SJSA1 (cell line): ENCODE data around the gene CCND2. TPM values are rescaled to one million over a fixed set of nuclear protein-coding genes. Genes with fewer than 3 reads are reported as not detected.

ENCODE experiments used
- DNase-seq, 2 experiments: peaks; one replicate each; pipeline ENCODE4 v3.0.0-alpha.2; 2015 to 2020; ENCODE audit warnings: low spot score in 2 of 2, low read depth in 1 of 2
- H3K27ac ChIP-seq: fragments of 250-450 bp; sonication (Bioruptor Pico); 2 replicates; pipeline ENCODE4 v1.5.1; 2020; ENCODE audit warnings: mild to moderate bottlenecking, moderate library complexity
- H3K27me3 ChIP-seq: fragments of 250-450 bp; sonication (Bioruptor Pico); replicated peaks from 2 replicates; pipeline ENCODE4 v1.5.1; 2020; ENCODE audit warnings: mild to moderate bottlenecking, moderate library complexity
- H3K36me3 ChIP-seq: fragments of 250-450 bp; sonication (Bioruptor Pico); 2 replicates; pipeline ENCODE4 v1.5.1; 2020; ENCODE audit warnings: mild to moderate bottlenecking
- H3K4me1 ChIP-seq: fragments of 250-450 bp; sonication (Bioruptor Pico); replicated peaks from 2 replicates; pipeline ENCODE4 v1.6.1; 2021; ENCODE audit warnings: mild to moderate bottlenecking
- H3K4me3 ChIP-seq: fragments of 250-450 bp; sonication (Bioruptor Pico); 2 replicates; pipeline ENCODE4 v1.5.1; 2020; ENCODE audit warnings: mild to moderate bottlenecking
- H3K9me3 ChIP-seq: fragments of 250-450 bp; sonication (Bioruptor Pico); replicated peaks from 2 replicates; pipeline ENCODE4 v1.5.1; 2020; ENCODE audit warnings: mild to moderate bottlenecking
- total RNA-seq: library from RNA; depleted of rRNA; stranded (reverse); fragments of >200 nt; shearing (Covaris generic); gene quantifications from 2 replicates; pipeline ENCODE4 v1.2.3, GENCODE V29; 2014

The CCND2 gene
- total RNA-seq, 1 experiment from 2014 or later = 0.08 TPM

DNA sequence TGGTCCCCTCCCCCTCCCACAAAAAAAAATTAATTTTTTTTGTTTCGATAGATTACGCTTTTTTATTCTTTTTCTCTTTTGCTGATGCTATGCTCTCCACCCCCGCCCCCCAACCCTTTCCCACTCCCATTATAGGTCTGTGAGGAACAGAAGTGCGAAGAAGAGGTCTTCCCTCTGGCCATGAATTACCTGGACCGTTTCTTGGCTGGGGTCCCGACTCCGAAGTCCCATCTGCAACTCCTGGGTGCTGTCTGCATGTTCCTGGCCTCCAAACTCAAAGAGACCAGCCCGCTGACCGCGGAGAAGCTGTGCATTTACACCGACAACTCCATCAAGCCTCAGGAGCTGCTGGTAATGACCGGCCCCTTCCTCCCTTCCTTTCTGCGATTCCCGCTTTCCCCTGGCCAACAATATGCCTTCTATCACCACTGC lies 2.3 kb downstream of the CCND2 start:
- H3K4me1 ChIP-seq = peaks cover 23% of the 10 kb centered on the region
- H3K27me3 ChIP-seq = peaks cover 67% of the 10 kb centered on the region
- no peak overlapping the region for H3K4me3 ChIP-seq

GRCh38 chr12:4276524-4277204 lies 3.1 kb downstream of the CCND2 start:
- Histone ChIP-seq H3K4me3 (no peak overlapping the region), H3K36me3 (no peaks in the 10 kb centered on the region), H3K27ac (no peak overlapping the region), H3K27me3 (peaks cover 59% of the 10 kb centered on the region), H3K4me1 (peaks cover 23% of the 10 kb centered on the region), H3K9me3 (no peaks in the 10 kb centered on the region)
- DNase-seq = peak; percentile 77 to 84

More for the DNA sequence above, 2.3 kb downstream of the CCND2 start:
- no peak for DNase-seq
- Histone ChIP-seq H3K27ac (no peak overlapping the region), H3K9me3 (no peaks in the 10 kb centered on the region), H3K36me3 (no peaks in the 10 kb centered on the region)

DNA sequence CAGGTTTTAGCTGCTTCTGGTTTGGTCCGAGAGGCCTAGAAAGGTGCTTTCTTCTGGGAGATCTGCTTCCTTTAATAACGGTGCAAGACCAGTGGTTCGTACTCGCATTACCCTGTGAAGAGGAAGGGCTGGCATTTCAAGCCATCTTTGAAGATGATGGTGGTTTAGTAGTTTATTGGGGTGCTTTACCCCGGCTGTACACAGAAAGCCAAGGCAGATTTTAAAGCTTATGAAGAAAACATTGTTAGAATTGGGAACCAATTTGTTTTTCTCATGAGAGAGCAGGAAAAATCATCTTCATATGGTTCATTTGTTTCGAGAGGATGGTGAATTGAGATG lies 3.6 kb downstream of the CCND2 start:
- H3K36me3 ChIP-seq = no peaks in the 10 kb centered on the region
- H3K4me3 ChIP-seq = no peak overlapping the region
- peaks cover 22% of the 10 kb centered on the region for H3K4me1 ChIP-seq
- no peaks in the 10 kb centered on the region for H3K9me3 ChIP-seq
- no peak overlapping the region for H3K27ac ChIP-seq
- peaks cover 56% of the 10 kb centered on the region for H3K27me3 ChIP-seq
- DNase-seq = no peak

DNA sequence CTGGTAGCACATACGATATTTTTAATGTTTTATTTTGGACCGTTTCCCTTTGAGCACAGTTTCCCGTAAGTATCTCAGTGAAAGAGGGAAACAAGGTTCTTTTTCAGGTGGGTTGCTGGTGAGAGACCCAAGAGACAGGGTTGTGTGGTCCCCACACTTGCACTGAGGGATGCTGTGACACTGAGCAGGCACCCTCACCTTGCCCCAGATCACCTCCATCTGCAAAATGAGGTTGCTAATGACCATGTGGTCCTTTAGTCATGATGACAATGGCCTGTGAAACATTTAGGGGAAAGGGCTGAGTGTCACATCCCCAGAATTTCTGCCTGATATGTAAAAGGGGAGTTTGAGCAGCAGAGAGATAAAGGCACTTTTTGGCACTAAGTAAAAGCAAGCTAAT lies 4.3 kb downstream of the CCND2 start:
- Histone ChIP-seq H3K4me3 (no peak overlapping the region), H3K9me3 (no peaks in the 10 kb centered on the region), H3K36me3 (no peaks in the 10 kb centered on the region), H3K4me1 (peaks cover 16% of the 10 kb centered on the region), H3K27ac (no peak overlapping the region), H3K27me3 (peaks cover 49% of the 10 kb centered on the region)
- DNase-seq = no peak

DNA sequence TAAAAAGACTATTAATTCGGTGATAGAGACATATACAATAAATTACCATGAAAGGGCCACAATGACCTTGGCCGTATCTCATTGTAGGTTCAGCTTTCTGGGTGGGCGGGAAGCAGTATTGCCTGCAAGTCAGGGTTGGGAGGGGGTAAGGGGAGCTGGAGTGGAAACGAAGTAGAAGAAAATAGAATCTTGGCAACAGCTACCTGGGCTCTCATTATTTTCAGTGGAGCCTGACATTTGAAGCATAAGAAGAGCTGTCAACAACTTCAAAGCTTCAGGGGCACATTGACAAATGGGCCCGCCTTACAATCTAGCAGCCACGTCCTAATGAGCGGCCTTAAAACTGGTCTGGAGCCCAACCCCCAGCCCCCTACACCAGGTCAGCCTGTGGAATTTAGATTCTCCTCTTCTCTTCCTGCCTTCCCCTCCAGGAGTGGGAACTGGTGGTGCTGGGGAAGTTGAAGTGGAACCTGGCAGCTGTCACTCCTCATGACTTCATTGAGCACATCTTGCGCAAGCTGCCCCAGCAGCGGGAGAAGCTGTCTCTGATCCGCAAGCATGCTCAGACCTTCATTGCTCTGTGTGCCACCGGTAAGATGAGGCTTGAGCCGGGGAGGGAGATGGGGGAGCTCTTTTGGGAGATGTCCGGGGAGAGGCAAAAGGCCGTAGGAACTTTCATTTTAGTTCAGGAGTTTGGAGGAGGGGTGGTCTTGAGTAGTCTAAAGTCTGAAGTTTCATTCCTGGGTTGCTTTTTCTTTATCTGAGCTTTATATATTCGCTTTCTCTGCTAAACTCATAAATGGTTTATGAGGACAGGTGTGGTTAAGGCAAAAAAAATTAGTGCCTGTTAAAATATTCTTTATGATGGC lies 5.0 kb downstream of the CCND2 start:
- H3K27ac ChIP-seq = no peak overlapping the region
- H3K4me3 ChIP-seq = no peak overlapping the region
- peaks cover 42% of the 10 kb centered on the region for H3K27me3 ChIP-seq
- DNase-seq = no peak
- H3K9me3 ChIP-seq = no peaks in the 10 kb centered on the region
- H3K4me1 ChIP-seq = peaks cover 11% of the 10 kb centered on the region
- no peaks in the 10 kb centered on the region for H3K36me3 ChIP-seq

DNA sequence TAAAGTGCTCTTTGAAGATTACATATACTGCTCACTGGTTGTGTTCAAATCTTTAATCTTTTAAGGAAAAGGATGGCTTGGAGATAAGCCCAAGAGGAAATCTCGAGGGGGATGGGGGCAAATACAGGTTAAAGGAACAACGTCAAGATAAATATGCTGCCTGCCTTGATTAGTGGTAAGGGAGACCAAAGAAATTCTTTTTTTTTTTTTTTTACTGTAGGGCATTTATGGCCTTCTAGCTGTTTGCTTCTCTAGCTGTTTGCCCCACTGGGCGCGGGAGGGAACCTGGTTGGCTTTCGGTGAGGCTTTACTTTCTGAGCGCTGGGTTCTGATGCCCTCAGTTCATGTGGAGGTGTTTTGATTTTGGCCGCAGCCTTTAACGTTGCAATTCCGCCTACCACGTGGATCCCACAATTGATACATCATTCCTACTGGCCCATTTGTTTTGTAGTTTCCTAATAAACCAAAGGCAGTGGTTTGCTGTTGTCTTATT lies 5.7 kb downstream of the CCND2 start:
- DNase-seq = no peak
- Histone ChIP-seq H3K4me3 (no peak overlapping the region), H3K36me3 (no peaks in the 10 kb centered on the region), H3K9me3 (no peaks in the 10 kb centered on the region), H3K27me3 (peaks cover 35% of the 10 kb centered on the region), H3K4me1 (peaks cover 5% of the 10 kb centered on the region), H3K27ac (no peak overlapping the region)

GRCh38 chr12:4280351-4281163 lies 7.0 kb downstream of the CCND2 start:
- Histone ChIP-seq H3K27me3 (peaks cover 23% of the 10 kb centered on the region), H3K4me3 (no peak overlapping the region), H3K9me3 (no peaks in the 10 kb centered on the region), H3K27ac (no peak overlapping the region), H3K4me1 (no peaks in the 10 kb centered on the region), H3K36me3 (no peaks in the 10 kb centered on the region)
- no peak for DNase-seq

GRCh38 chr12:4281173-4281654 lies 7.7 kb downstream of the CCND2 start:
- H3K4me1 ChIP-seq = no peaks in the 10 kb centered on the region
- H3K27ac ChIP-seq = no peak overlapping the region
- no peaks in the 10 kb centered on the region for H3K9me3 ChIP-seq

DNA sequence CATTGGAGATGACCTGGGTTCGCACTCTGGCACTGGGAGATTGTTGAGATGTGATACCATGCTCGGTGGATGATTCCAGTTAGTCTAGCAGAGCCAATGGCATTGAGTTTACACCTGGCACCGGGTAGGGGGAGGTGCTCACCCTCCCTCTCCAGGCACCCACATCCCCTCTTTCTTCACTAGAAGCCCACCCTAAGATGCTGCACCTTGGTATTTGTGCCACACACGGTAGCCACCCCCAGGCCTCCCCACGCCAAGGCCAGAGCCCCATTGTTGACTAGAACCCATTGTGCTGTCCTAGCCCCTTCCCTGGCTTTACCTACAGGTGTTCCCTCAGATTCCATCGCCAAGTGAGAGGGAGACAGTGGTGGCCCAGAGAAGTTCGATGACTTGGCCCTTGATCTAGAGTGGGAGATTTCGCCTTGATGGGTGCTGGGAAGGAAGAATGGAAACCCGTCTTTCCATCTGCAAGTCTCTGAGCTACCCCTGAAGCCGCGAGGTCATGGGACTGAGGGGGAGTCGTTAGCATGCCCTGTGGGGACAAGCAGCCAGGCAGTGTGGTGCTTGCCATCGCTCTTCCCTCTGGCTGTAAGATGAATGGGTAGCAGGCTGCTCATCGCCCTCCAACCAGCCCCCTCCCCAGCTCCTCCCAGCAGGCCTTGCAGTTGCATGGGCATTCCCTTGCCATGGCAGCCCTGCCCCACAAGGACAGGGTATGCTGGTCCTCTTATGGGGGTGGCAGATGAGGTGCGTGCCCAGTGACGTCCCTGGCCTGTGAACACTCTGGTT lies 8.7 kb downstream of the CCND2 start:
- no peaks in the 10 kb centered on the region for H3K36me3 ChIP-seq
- no peak for DNase-seq
- H3K4me1 ChIP-seq = no peaks in the 10 kb centered on the region
- H3K27me3 ChIP-seq = peaks cover 7% of the 10 kb centered on the region
- H3K27ac ChIP-seq = no peak overlapping the region
- no peaks in the 10 kb centered on the region for H3K9me3 ChIP-seq
- no peak overlapping the region for H3K4me3 ChIP-seq

More at GRCh38 chr12:4281173-4281654, 7.7 kb downstream of the CCND2 start:
- no peaks in the 10 kb centered on the region for H3K36me3 ChIP-seq
- H3K27me3 ChIP-seq = peaks cover 17% of the 10 kb centered on the region
- no peak overlapping the region for H3K4me3 ChIP-seq
- no peak for DNase-seq

- H3K27me3 ChIP-seq = peaks cover 2% of the 10 kb centered on the region; the same call in 1 of the 2 replicates
- no peak overlapping the region for H3K4me3 ChIP-seq
- H3K4me1 ChIP-seq = no peaks in the 10 kb centered on the region
- no peak overlapping the region for H3K27ac ChIP-seq
- no peak for DNase-seq
- no peaks in the 10 kb centered on the region for H3K9me3 ChIP-seq
- no peaks in the 10 kb centered on the region for H3K36me3 ChIP-seq
These were observed 9.4 kb downstream of the CCND2 start for GRCh38 chr12:4282892-4283511.

DNA sequence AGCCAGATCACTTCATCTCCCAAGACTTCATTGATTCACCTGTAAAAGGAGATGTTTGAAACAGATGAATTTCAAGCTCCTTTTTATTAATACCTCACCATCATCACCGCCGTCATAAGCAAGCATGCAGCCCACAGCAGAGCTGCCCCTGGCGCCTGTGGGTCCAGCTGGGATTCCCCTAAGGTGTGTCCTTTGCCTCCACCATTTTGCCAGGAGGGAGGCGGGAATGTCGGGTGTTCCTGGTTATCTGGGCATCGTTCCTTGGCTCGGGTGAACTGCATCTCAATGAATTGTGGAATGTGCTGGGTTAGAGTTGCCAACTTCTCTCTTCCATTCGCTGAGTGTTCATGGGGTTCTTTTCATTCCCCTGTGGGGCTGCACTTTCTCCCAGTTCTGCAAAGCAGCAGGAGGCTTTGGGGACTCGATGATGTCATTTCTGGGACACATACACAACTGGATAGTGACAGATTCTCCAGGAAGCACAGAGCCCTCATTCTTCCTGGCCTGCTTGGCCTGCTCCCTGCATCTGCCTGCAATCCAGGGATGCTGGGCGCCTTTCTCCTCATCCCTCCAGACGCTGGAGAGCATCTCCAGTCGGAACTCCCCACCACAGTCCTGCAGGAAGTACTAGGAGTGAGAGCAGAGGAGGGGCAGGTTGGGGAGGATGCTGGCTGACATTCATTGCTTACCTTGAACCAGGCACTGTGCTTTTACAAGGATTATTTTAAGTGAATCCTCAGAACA lies 10.1 kb downstream of the CCND2 start:
- no peak overlapping the region for H3K27ac ChIP-seq
- no peaks in the 10 kb centered on the region for H3K9me3 ChIP-seq
- H3K36me3 ChIP-seq = no peaks in the 10 kb centered on the region
- H3K4me1 ChIP-seq = no peaks in the 10 kb centered on the region
- DNase-seq = no peak
- no peak overlapping the region for H3K4me3 ChIP-seq
- no peaks in the 10 kb centered on the region; the same call in 1 of the 2 replicates for H3K27me3 ChIP-seq

DNA sequence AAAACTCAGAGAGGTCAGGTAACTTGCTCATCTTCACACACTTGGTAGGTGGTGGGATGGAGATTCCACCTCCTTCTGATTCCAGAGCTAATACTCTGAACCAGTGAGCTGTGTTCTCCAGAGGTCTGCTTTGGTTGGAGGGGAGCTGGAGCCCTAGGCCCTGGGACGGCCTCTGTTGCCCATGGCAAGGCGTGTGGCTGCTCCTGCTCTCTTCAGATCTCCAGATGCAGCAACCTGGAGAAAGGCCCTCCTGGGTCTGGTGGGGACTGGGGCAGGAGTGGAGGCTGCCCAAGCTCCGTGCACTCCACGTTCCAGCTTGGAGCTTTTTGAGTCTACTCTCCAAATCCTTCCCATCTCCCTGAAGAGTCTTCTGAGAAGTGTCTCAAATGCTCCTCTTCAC lies 10.7 kb downstream of the CCND2 start:
- H3K9me3 ChIP-seq = no peaks in the 10 kb centered on the region
- no peak overlapping the region for H3K4me3 ChIP-seq
- no peak overlapping the region for H3K27ac ChIP-seq
- no peaks in the 10 kb centered on the region; the same call in 1 of the 2 replicates for H3K27me3 ChIP-seq
- DNase-seq = no peak
- no peaks in the 10 kb centered on the region for H3K4me1 ChIP-seq
- H3K36me3 ChIP-seq = no peaks in the 10 kb centered on the region
